ENCODE data around the gene ALPL. TPM values are rescaled to one million over a fixed set of nuclear protein-coding genes. Genes with fewer than 3 reads are reported as not detected.

The ALPL gene
- polyA plus RNA-seq, 1 donor from 2014 or later: 0.42 TPM

GRCh38 chr1:21550866-21551475 lies 41.7 kb downstream of the ALPL start:
- H3K9me2 ChIP-seq (ENCODE audit: insufficient read depth, low read length): no peaks in the 10 kb centered on the region
- no peaks in the 10 kb centered on the region for H3K9me3 ChIP-seq (ENCODE audit: low read length)
- H3K4me3 ChIP-seq (ENCODE audit: low read length): no peak overlapping the region
- no peak overlapping the region for H2AFZ ChIP-seq (ENCODE audit: low read depth, low read length)
- H3K27ac ChIP-seq (ENCODE audit: low read length): no peak overlapping the region
- no peaks in the 10 kb centered on the region for H3K36me3 ChIP-seq (ENCODE audit: insufficient read depth, low read length)
- no peak for TF ChIP-seq RAD21 (conservative IDR thresholded peaks at IDR 0.05)
- no peak for TF ChIP-seq CTCF (IDR thresholded peaks at IDR 0.05; ENCODE audit: poor library complexity, severe bottlenecking)
- no peak for TF ChIP-seq EZH2 (IDR thresholded peaks at IDR 0.05; ENCODE audit: borderline replicate concordance, insufficient read depth, low read length, poor library complexity, severe bottlenecking)
- no peak for TF ChIP-seq TAF1 (IDR thresholded peaks at IDR 0.05; ENCODE audit: low read depth)
- no peak for TF ChIP-seq MXI1 (conservative IDR thresholded peaks at IDR 0.05; ENCODE audit: poor library complexity, severe bottlenecking)
- TF ChIP-seq POLR2AphosphoS5 (IDR thresholded peaks at IDR 0.05): no peak
- TF ChIP-seq REST (IDR thresholded peaks at IDR 0.05; ENCODE audit: borderline replicate concordance): no peak
- TF ChIP-seq SMC3 (conservative IDR thresholded peaks at IDR 0.05; ENCODE audit: poor library complexity): no peak
- TF ChIP-seq EP300 (conservative IDR thresholded peaks at IDR 0.05; ENCODE audit: poor library complexity, severe bottlenecking): no peak
- no peaks in the 10 kb centered on the region for H3K27me3 ChIP-seq (ENCODE audit: insufficient read depth, low read depth, low read length)
- no peaks in the 10 kb centered on the region for H3K79me2 ChIP-seq (replicated peaks; ENCODE audit: insufficient read depth, low read length)
- no peak overlapping the region for H3K4me2 ChIP-seq (ENCODE audit: low read length)
- H3F3A ChIP-seq (ENCODE audit: insufficient read depth, low read length, poor library complexity, severe bottlenecking): no peaks in the 10 kb centered on the region
- H3K9ac ChIP-seq (ENCODE audit: low read length): no peak overlapping the region
- H4K20me1 ChIP-seq (ENCODE audit: insufficient read depth): no peaks in the 10 kb centered on the region

- Histone ChIP-seq H3K9ac (ENCODE audit: low read length) (no peak overlapping the region), H3K4me2 (ENCODE audit: low read length) (no peak overlapping the region), H3K4me3 (ENCODE audit: low read length) (no peak overlapping the region), H3K9me3 (ENCODE audit: low read length) (no peaks in the 10 kb centered on the region), H3K27ac (ENCODE audit: low read length) (no peak overlapping the region), H2AFZ (ENCODE audit: low read depth, low read length) (no peak overlapping the region), H3K79me2 (replicated peaks; ENCODE audit: insufficient read depth, low read length) (no peaks in the 10 kb centered on the region), H4K20me1 (ENCODE audit: insufficient read depth) (no peaks in the 10 kb centered on the region), H3K9me2 (ENCODE audit: insufficient read depth, low read length) (no peaks in the 10 kb centered on the region), H3F3A (ENCODE audit: insufficient read depth, low read length, poor library complexity, severe bottlenecking) (no peaks in the 10 kb centered on the region), H3K27me3 (ENCODE audit: insufficient read depth, low read depth, low read length) (no peaks in the 10 kb centered on the region), H3K36me3 (ENCODE audit: insufficient read depth, low read length) (no peaks in the 10 kb centered on the region)
- TF ChIP-seq EP300 (conservative IDR thresholded peaks at IDR 0.05; ENCODE audit: poor library complexity, severe bottlenecking): no peak
- no peak for TF ChIP-seq MXI1 (conservative IDR thresholded peaks at IDR 0.05; ENCODE audit: poor library complexity, severe bottlenecking)
- no peak for TF ChIP-seq CTCF (IDR thresholded peaks at IDR 0.05; ENCODE audit: poor library complexity, severe bottlenecking)
- TF ChIP-seq RAD21 (conservative IDR thresholded peaks at IDR 0.05): no peak
- TF ChIP-seq TAF1 (IDR thresholded peaks at IDR 0.05; ENCODE audit: low read depth): no peak
- no peak for TF ChIP-seq POLR2AphosphoS5 (IDR thresholded peaks at IDR 0.05)
- no peak for TF ChIP-seq SMC3 (conservative IDR thresholded peaks at IDR 0.05; ENCODE audit: poor library complexity)
- no peak for TF ChIP-seq EZH2 (IDR thresholded peaks at IDR 0.05; ENCODE audit: borderline replicate concordance, insufficient read depth, low read length, poor library complexity, severe bottlenecking)
- no peak for TF ChIP-seq REST (IDR thresholded peaks at IDR 0.05; ENCODE audit: borderline replicate concordance)
These were observed 43.5 kb downstream of the ALPL start for GRCh38 chr1:21552715-21553114.

Data from neural cell (in vitro differentiated cells).